Type B pancreatic cell (in vitro differentiated cells): Measurements from ENCODE around the gene SV2C. TPM values are rescaled to one million over a fixed set of nuclear protein-coding genes. Genes with fewer than 3 reads are reported as not detected.
"Not testable (repeated sequence)": the region's sequence is repeated elsewhere in the genome, so short reads cannot be mapped to it uniquely, and the experiment has no call there.

ENCODE experiments used
- DNase-seq: peaks from one replicate; pipeline ENCODE4 v3.0.0; 2021; ENCODE audit warnings: mixed read lengths; ENCODE audit not compliant: unreplicated experiment; ENCODE audit errors: extremely low spot score
- H3K27ac Mint-ChIP-seq: 2 replicates; pipeline ENCODE4 v1.8.0; 2021; ENCODE audit warnings: mild to moderate bottlenecking, mixed read lengths
- H3K27me3 Mint-ChIP-seq: 2 replicates; pipeline ENCODE4 v1.8.0; 2021; ENCODE audit warnings: mixed read lengths
- H3K36me3 Mint-ChIP-seq: 2 replicates; pipeline ENCODE4 v1.8.0; 2021; ENCODE audit warnings: mixed read lengths
- H3K4me1 Mint-ChIP-seq: one replicate; pipeline ENCODE4 v1.8.0; 2021; ENCODE audit warnings: mixed read lengths; ENCODE audit not compliant: unreplicated experiment
- H3K4me3 Mint-ChIP-seq: 2 replicates; pipeline ENCODE4 v1.8.0; 2021; ENCODE audit warnings: mild to moderate bottlenecking, mixed read lengths
- H3K9me3 Mint-ChIP-seq: 2 replicates; pipeline ENCODE4 v1.8.0; 2021; ENCODE audit warnings: mixed read lengths
- total RNA-seq: library from RNA; stranded (reverse); gene quantifications from 2 replicates; pipeline ENCODE4 v1.2.1, GENCODE V29; 2021; ENCODE audit warnings: low replicate concordance
- TF ChIP-seq, protein P1 (sequence below): fragments of 200-600 bp; sonication (generic); conservative IDR thresholded peaks from 2 replicates; pipeline ENCODE4 v1.5.0; 2021; ENCODE audit warnings: antibody characterized with exemption, mild to moderate bottlenecking

SV2C gene
- total RNA-seq, 1 donor from 2014 or later = 6.9 TPM

DNA sequence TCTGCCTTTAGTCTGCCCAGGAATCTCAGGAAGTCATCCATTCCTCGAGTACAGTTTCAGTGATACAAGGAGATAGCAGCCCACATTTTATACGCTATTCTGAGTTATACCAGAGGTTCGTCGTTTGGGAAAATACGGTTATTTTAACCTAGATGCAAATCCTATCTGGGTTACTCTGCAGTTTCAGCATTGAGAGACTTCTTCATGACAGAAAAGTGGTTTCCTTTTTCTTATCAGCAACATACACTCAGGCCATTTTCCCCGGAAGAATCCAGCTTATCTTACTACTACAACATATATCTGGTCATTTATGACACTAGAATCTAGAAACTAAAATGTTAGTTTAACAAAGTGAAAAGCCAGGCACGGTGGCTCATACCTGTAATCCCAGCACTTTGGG lies 236.5 kb downstream of the SV2C start:
- Mint-ChIP-seq H3K9me3 (no peaks in the 10 kb centered on the region), H3K27ac (no peak overlapping the region), H3K4me1 (peaks cover 21% of the 10 kb centered on the region), H3K27me3 (no peaks in the 10 kb centered on the region), H3K4me3 (no peak overlapping the region), H3K36me3 (peaks cover 5% of the 10 kb centered on the region)
- TF ChIP-seq, protein P1, sequence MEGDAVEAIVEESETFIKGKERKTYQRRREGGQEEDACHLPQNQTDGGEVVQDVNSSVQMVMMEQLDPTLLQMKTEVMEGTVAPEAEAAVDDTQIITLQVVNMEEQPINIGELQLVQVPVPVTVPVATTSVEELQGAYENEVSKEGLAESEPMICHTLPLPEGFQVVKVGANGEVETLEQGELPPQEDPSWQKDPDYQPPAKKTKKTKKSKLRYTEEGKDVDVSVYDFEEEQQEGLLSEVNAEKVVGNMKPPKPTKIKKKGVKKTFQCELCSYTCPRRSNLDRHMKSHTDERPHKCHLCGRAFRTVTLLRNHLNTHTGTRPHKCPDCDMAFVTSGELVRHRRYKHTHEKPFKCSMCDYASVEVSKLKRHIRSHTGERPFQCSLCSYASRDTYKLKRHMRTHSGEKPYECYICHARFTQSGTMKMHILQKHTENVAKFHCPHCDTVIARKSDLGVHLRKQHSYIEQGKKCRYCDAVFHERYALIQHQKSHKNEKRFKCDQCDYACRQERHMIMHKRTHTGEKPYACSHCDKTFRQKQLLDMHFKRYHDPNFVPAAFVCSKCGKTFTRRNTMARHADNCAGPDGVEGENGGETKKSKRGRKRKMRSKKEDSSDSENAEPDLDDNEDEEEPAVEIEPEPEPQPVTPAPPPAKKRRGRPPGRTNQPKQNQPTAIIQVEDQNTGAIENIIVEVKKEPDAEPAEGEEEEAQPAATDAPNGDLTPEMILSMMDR = no peak
- no peak for DNase-seq

DNA sequence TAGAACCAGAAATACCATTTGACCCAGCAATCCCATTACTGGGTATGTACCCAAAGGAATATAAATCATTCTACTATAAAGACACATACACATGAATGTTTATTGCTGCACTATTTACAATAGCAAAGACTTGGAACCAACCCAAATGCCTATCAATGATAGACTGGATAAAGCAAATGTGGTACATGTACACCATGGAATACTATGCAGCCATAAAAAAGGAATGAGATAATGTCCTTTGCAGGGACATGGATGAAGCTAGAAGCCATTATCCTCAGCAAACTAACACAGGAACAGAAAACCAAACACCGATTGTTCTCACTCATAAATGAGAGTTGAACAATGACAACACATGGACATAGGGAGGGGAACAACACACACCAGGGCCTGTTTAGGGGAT lies 240.3 kb downstream of the SV2C start:
- H3K36me3 Mint-ChIP-seq, H3K27ac Mint-ChIP-seq, H3K27me3 Mint-ChIP-seq, H3K4me3 Mint-ChIP-seq, H3K9me3 Mint-ChIP-seq, DNase-seq: not testable (repeated sequence)
- H3K4me1 Mint-ChIP-seq = peaks cover 52% of the 10 kb centered on the region

DNA sequence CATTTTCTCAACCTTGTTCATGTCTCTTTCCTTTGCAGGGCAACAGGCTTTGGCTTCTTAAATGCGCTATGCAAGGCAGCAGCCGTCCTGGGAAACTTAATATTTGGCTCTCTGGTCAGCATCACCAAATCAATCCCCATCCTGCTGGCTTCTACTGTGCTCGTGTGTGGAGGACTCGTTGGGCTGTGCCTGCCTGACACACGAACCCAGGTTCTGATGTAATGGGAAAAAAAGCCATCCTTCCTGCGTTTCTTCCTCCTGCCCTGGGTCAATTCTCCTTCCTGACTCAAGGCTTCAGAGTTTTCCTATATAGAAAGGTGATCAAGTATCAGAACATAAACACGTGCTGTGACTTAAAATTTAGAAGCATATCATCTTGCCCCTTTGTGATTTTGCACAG lies 242.1 kb downstream of the SV2C start:
- Mint-ChIP-seq H3K36me3 (peaks cover 5% of the 10 kb centered on the region), H3K4me3 (peak overlapping the region; percentile 79), H3K9me3 (no peaks in the 10 kb centered on the region), H3K27me3 (no peaks in the 10 kb centered on the region), H3K4me1 (peaks cover 52% of the 10 kb centered on the region), H3K27ac (peak overlapping the region; percentile 14)
- no peak for DNase-seq
- TF ChIP-seq, protein P1 = no peak

DNA sequence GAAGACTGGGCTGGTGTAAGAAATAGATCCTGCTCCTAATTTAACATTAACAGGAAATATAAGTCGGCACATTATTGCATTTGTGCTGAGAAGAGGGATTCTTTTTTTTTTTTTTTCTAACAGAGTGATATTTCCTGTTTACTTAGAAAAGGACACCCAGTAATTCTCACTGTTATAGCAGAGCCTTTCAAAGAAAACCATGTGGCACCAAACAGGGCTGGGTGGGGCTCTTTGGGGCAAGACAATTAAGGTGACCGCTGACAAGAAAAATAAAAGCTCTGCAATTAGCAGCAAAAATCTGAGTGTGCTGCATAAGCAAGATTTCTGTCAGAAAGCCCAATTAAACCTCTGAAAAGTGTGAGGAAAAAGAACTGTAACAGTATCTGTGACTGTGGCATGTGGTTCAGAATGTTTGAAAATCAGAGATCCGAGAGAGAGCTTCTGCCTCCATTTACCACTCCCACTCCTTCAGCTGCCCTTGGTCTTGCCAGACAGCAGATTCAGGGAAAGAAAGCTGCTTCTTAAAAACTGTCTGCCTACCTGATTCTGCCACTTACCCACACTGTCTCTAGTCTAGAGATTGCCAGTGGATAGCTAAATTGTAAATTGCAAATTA lies 242.8 kb downstream of the SV2C start:
- H3K9me3 Mint-ChIP-seq = no peaks in the 10 kb centered on the region
- DNase-seq = no peak
- TF ChIP-seq, protein P1 = no peak
- H3K36me3 Mint-ChIP-seq = peaks cover 5% of the 10 kb centered on the region
- no peaks in the 10 kb centered on the region for H3K27me3 Mint-ChIP-seq
- peak overlapping the region; percentile 78 for H3K27ac Mint-ChIP-seq
- H3K4me1 Mint-ChIP-seq = peaks cover 52% of the 10 kb centered on the region
- H3K4me3 Mint-ChIP-seq = peak overlapping the region; percentile 79

DNA sequence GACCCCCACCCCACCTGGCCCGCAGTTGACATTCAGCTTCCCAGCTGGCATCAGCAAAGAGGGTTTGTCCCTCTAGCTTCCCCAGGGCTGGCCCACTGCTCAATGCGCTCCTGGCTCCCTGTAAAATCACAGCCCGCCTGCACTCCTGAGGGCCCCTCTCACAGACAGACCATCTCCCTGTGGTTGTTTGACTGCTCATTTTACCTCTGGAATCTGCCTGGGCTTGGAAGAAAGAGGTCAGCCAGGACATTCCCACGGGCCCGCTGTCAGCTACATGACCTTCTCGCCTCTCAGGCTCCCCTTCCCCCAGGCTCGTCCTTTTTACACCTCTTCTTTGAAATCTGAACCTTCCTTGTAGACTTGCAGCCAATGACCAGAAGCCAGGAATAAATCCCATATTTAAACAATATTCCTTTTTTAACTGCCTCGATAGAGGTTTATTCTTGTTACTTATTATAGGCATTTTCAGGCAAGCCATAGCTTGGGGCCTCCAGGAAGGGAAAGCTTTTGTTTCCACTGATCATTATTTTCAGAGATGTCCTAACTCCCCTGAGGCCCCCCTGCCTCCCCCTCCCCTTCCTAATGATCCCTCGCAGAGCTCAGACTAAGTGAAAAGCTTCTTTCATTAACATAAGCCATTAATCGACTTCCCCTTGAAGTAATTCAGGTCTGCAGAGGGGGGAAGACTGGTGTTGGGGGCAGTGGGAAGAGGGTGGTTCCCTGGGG lies 243.6 kb downstream of the SV2C start:
- H3K4me3 Mint-ChIP-seq = peak overlapping the region; percentile 79
- TF ChIP-seq, protein P1 = no peak
- no peaks in the 10 kb centered on the region for H3K27me3 Mint-ChIP-seq
- H3K36me3 Mint-ChIP-seq = peaks cover 5% of the 10 kb centered on the region
- H3K27ac Mint-ChIP-seq = peak overlapping the region; percentile 78
- DNase-seq = no peak
- H3K9me3 Mint-ChIP-seq = no peaks in the 10 kb centered on the region
- peaks cover 59% of the 10 kb centered on the region for H3K4me1 Mint-ChIP-seq

DNA sequence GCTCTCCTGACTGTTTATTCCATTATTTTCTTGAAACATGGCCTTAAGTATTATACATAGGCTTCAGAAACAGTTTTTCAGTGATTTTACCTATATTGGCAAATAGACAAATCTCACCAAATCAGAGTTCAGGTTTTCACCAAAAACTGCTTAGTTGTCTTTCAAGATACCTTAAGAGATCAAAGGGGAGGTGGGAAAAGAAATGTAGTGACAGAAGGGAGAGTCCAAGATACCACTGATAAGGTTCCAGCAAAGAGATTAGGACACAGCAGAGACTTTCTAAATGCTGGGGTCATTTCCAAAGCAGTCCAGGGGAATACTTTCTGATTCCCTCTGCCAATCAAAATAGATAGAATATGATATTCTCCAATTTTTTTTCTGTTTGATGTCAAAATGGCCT lies 246.2 kb downstream of the SV2C start:
- Mint-ChIP-seq H3K36me3 (no peaks in the 10 kb centered on the region), H3K27ac (no peak overlapping the region), H3K4me1 (peaks cover 64% of the 10 kb centered on the region), H3K4me3 (no peak overlapping the region), H3K27me3 (no peaks in the 10 kb centered on the region), H3K9me3 (no peaks in the 10 kb centered on the region)
- TF ChIP-seq, protein P1 = no peak
- DNase-seq = no peak
